Fibroblast of the aortic adventitia (primary cell): Measurements from ENCODE around the gene ACTL6B. TPM values are rescaled to one million over a fixed set of nuclear protein-coding genes. Genes with fewer than 3 reads are reported as not detected.

ENCODE experiments used
- DNase-seq: peaks from one replicate; pipeline ENCODE4 v3.0.0-alpha.2; 2010; ENCODE audit warnings: low read depth
- H3K4me3 ChIP-seq: 2 replicates; pipeline ENCODE4 v1.5.1; 2011; ENCODE audit warnings: low read depth, mild to moderate bottlenecking, control low read depth, low read length, moderate library complexity
- CTCF ChIP-seq: IDR thresholded peaks from 2 replicates; pipeline ENCODE4 v1.5.1; 2011; ENCODE audit warnings: mild to moderate bottlenecking, low read length, control low read depth, inconsistent platforms; ENCODE audit not compliant: insufficient read depth
- total RNA-seq: library from RNA; depleted of rRNA; stranded (reverse); fragments of >200 nt; gene quantifications from 2 replicates; pipeline ENCODE4 v1.2.3, GENCODE V29; 2012; ENCODE audit warnings: low replicate concordance

Gene ACTL6B
- total RNA-seq, 1 donor = not detected

GRCh38 chr7:100623951-100624824 is 32.1 kb downstream of the ACTL6B start:
- no peak for DNase-seq
- H3K4me3 ChIP-seq = no peak overlapping the region
- no peak for TF ChIP-seq CTCF

- H3K4me3 ChIP-seq = no peak overlapping the region
- no peak for DNase-seq
- TF ChIP-seq CTCF = no peak
These were observed 34.7 kb downstream of the ACTL6B start for GRCh38 chr7:100621554-100621953.

- TF ChIP-seq CTCF = no peak
- H3K4me3 ChIP-seq = no peak overlapping the region
- DNase-seq = no peak
These were observed 35.4 kb downstream of the ACTL6B start for GRCh38 chr7:100620804-100621203.

- H3K4me3 ChIP-seq = no peak overlapping the region
- no peak for TF ChIP-seq CTCF
- DNase-seq = no peak
These were observed 36.0 kb downstream of the ACTL6B start for GRCh38 chr7:100620239-100620638.

- H3K4me3 ChIP-seq = no peak overlapping the region
These were observed 41.9 kb downstream of the ACTL6B start for GRCh38 chr7:100614308-100614861.

GRCh38 chr7:100613412-100614175 is 42.7 kb downstream of the ACTL6B start:
- H3K4me3 ChIP-seq = peak overlapping the region; percentile 85
- no peak for TF ChIP-seq CTCF
- DNase-seq = no peak

More at GRCh38 chr7:100614308-100614861, 41.9 kb downstream of the ACTL6B start:
- no peak for TF ChIP-seq CTCF
- no peak for DNase-seq
